ENCODE data around the gene HDGFL1. TPM values are rescaled to one million over a fixed set of nuclear protein-coding genes. Genes with fewer than 3 reads are reported as not detected.

Gene HDGFL1
- total and polyA plus RNA-seq, 2 donors (not counting 3 experiments of a cell fraction or from before 2014, with no cell fraction given) = not detected

GRCh38 chr6:22545051-22545450 lies 24.3 kb upstream of the HDGFL1 start:
- Histone ChIP-seq H3K9me1 (replicated peaks; ENCODE audit: control insufficient read depth, extremely low read depth, insufficient read depth, low read length) (no peaks in the 10 kb centered on the region), H3K36me3 (ENCODE audit: control insufficient read depth in 2 of 2, extremely low read depth in 1 of 2, insufficient read depth in 2 of 2, low read length in 2 of 2) (no peaks in the 10 kb centered on the region), H2AFZ (ENCODE audit: low read depth, low read length) (no peak overlapping the region), H3K4me2 (ENCODE audit: insufficient read depth, low read length) (no peak overlapping the region), H3K4me1 (ENCODE audit: control insufficient read depth, extremely low read depth, insufficient read depth, low read length) (no peaks in the 10 kb centered on the region), H3K9ac (replicated peaks; ENCODE audit: extremely low read depth, insufficient read depth, low read length) (no peak overlapping the region), H3K27ac (ENCODE audit: insufficient read depth, low read depth, low read length) (no peak overlapping the region), H4K20me1 (replicated peaks; ENCODE audit: control insufficient read depth, extremely low read depth, insufficient read depth, low read length) (no peaks in the 10 kb centered on the region), H3K79me2 (ENCODE audit: control insufficient read depth, insufficient read depth, low read length) (no peaks in the 10 kb centered on the region), H3K4me3 (replicated peaks in 1 of 3; ENCODE audit: insufficient read depth in 1 of 3, low read depth in 1 of 3, low read length in 3 of 3) (no peak overlapping the region), H3K9me3 (replicated peaks; ENCODE audit: control insufficient read depth, insufficient read depth, low read length) (no peaks in the 10 kb centered on the region), H3K27me3 (ENCODE audit: control insufficient read depth in 2 of 2, insufficient read depth in 2 of 2, low read length in 2 of 2) (no peaks in the 10 kb centered on the region)
- TF ChIP-seq, protein P1, sequence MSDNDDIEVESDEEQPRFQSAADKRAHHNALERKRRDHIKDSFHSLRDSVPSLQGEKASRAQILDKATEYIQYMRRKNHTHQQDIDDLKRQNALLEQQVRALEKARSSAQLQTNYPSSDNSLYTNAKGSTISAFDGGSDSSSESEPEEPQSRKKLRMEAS (IDR thresholded peaks at IDR 0.05; ENCODE audit: insufficient read depth, insufficient read length) = no peak
- TF ChIP-seq FOS (IDR thresholded peaks at IDR 0.05; ENCODE audit: borderline replicate concordance, insufficient read depth, low read length) = no peak
- no peak for TF ChIP-seq POLR2A (IDR thresholded peaks at IDR 0.05; ENCODE audit: low read depth, low read length)
- no peak for TF ChIP-seq MYC (IDR thresholded peaks at IDR 0.05; ENCODE audit: low read depth, low read length)
- no peak for TF ChIP-seq EZH2 (IDR thresholded peaks at IDR 0.05; ENCODE audit: borderline replicate concordance, low read depth, low read length, severe bottlenecking)
- no peak for TF ChIP-seq POLR2AphosphoS5 (IDR thresholded peaks at IDR 0.05; ENCODE audit: insufficient read depth, low read depth, low read length)
- no peak for TF ChIP-seq JUN (IDR thresholded peaks at IDR 0.05; ENCODE audit: borderline replicate concordance, insufficient read depth, insufficient read length, low read depth)
- no peak for TF ChIP-seq GATA2 (IDR thresholded peaks at IDR 0.05; ENCODE audit: insufficient read depth, insufficient read length, low read depth, low read length)
- TF ChIP-seq, protein P2, sequence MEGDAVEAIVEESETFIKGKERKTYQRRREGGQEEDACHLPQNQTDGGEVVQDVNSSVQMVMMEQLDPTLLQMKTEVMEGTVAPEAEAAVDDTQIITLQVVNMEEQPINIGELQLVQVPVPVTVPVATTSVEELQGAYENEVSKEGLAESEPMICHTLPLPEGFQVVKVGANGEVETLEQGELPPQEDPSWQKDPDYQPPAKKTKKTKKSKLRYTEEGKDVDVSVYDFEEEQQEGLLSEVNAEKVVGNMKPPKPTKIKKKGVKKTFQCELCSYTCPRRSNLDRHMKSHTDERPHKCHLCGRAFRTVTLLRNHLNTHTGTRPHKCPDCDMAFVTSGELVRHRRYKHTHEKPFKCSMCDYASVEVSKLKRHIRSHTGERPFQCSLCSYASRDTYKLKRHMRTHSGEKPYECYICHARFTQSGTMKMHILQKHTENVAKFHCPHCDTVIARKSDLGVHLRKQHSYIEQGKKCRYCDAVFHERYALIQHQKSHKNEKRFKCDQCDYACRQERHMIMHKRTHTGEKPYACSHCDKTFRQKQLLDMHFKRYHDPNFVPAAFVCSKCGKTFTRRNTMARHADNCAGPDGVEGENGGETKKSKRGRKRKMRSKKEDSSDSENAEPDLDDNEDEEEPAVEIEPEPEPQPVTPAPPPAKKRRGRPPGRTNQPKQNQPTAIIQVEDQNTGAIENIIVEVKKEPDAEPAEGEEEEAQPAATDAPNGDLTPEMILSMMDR (IDR thresholded peaks at IDR 0.05; ENCODE audit: extremely low read depth in 1 of 2, insufficient read depth in 1 of 2, low read depth in 1 of 2, low read length in 2 of 2) = no peak
- FAIRE-seq (no peak), DNase-seq (ENCODE audit: low read depth, low spot score) (no peak)
- ChIA-PET CTCF (no interaction called here), POLR2A (no interaction called here)
- no TSS peak for BruUV-seq (replicated peaks)
- intact Hi-C loops (cut with micrococcal nuclease) = no loop called here
- dilution Hi-C loops (cut with MboI; ENCODE audit: extremely low pct_ligation_motif_present, low sequenced_read_pairs) = no loop called here
